A549 (cell line): Measurements from ENCODE around the gene MAPKAPK2.

ENCODE experiments used
- CTCF ChIP-seq: fragments of >200 bp; sonication (Bioruptor Twin); formaldehyde crosslinking; IDR thresholded peaks from 3 replicates; pipeline ENCODE4 v1.5.1; 2016
- EP300 ChIP-seq, 2 experiments: fragments of >200 bp; sonication (Bioruptor Twin); formaldehyde crosslinking; IDR thresholded peaks; 2 replicates in 1 of 2; 3 replicates in 1 of 2; pipeline ENCODE4 v1.6.1; 2016 to 2017
- MAFK ChIP-seq: fragments of 450-650 bp; IDR thresholded peaks from 2 replicates; pipeline ENCODE4 v1.6.1; 2014; ENCODE audit not compliant: partially characterized antibody
- NR3C1 ChIP-seq: fragments of >200 bp; sonication (Bioruptor Twin); formaldehyde crosslinking; IDR thresholded peaks from 3 replicates; pipeline ENCODE4 v1.6.1; 2017
- POLR2A ChIP-seq: IDR thresholded peaks from 2 replicates; pipeline ENCODE4 v1.6.1; 2012; ENCODE audit warnings: mild to moderate bottlenecking, low read length
- RAD21 ChIP-seq, 2 experiments: fragments of >200 bp in 1 of 2; sonication (Bioruptor Twin) in 1 of 2; formaldehyde crosslinking in 1 of 2; IDR thresholded peaks in 1 of 2; conservative IDR thresholded peaks in 1 of 2; 2 replicates in 1 of 2; 3 replicates in 1 of 2; pipeline ENCODE4 v1.6.1; 2012 to 2018; ENCODE audit warnings: inconsistent platforms in 1 of 2
- RCOR1 ChIP-seq: fragments of 150-350 bp; IDR thresholded peaks from 2 replicates; pipeline ENCODE4 v1.6.1; 2014; ENCODE audit warnings: antibody characterized with exemption, low read length, low read depth
- REST ChIP-seq: fragments of 200-600 bp; sonication (generic); IDR thresholded peaks from 2 replicates; pipeline ENCODE4 v1.6.1; 2016; ENCODE audit warnings: antibody characterized with exemption, mild to moderate bottlenecking, moderate library complexity
- RNF2 ChIP-seq: fragments of 200-600 bp; sonication (generic); IDR thresholded peaks from 2 replicates; pipeline ENCODE4 v1.6.1; 2016; ENCODE audit warnings: low read depth, mild to moderate bottlenecking, antibody characterized with exemption, moderate library complexity, borderline replicate concordance
- USF2 ChIP-seq: fragments of 450-650 bp; IDR thresholded peaks from 2 replicates; pipeline ENCODE4 v1.6.1; 2014; ENCODE audit warnings: antibody characterized with exemption

GRCh38 chr1:206725109-206725963 lies 40.6 kb downstream of the MAPKAPK2 start:
- no peak for TF ChIP-seq REST
- TF ChIP-seq RNF2: no peak
- peak; percentile 46; the same call in 2 of the 3 replicates for TF ChIP-seq CTCF
- no peak for TF ChIP-seq USF2
- peak in 1 of 2 experiments; percentile 36; a peak in 2 of 5 replicates for TF ChIP-seq RAD21 (conservative IDR thresholded peaks at IDR 0.05 in 1 of 2, IDR thresholded peaks at IDR 0.05 in 1 of 2)
- TF ChIP-seq RCOR1: no peak
- no peak for TF ChIP-seq EP300 (IDR thresholded peaks at IDR 0.05)
- no peak for TF ChIP-seq POLR2A
- no peak for TF ChIP-seq NR3C1
- no peak for TF ChIP-seq MAFK
